ENCODE data around the gene ZNF124. TPM values are rescaled to one million over a fixed set of nuclear protein-coding genes. Genes with fewer than 3 reads are reported as not detected.

The ZNF124 gene
- total and polyA plus RNA-seq, 2 of the 13 experiments (the other 11 are each of a cell fraction or from before 2014, with no cell fraction given), result 9.7 to 134 TPM

GRCh38 chr1:247218121-247218651 is 46.4 kb upstream of the ZNF124 start:
- Histone ChIP-seq H3K4me2 (ENCODE audit: low read depth, low read length) (no peak overlapping the region), H2AFZ (ENCODE audit: low read length) (no peak overlapping the region), H3K36me3 (replicated peaks in 1 of 2; ENCODE audit: control insufficient read depth in 1 of 2, insufficient read depth in 2 of 2, low read length in 2 of 2) (no peaks in the 10 kb centered on the region), H3K9me3 (ENCODE audit: low read length) (no peaks in the 10 kb centered on the region), H3K4me3 (replicated peaks in 1 of 3; ENCODE audit: insufficient read depth in 1 of 3, low read depth in 2 of 3, low read length in 3 of 3) (no peak overlapping the region), H3K79me2 (ENCODE audit: insufficient read depth, low read length) (no peaks in the 10 kb centered on the region), H3K9ac (ENCODE audit: insufficient read depth, low read depth, low read length) (no peak overlapping the region), H3K4me1 (ENCODE audit: insufficient read depth, low read length) (no peaks in the 10 kb centered on the region), H3K27me3 (ENCODE audit: control insufficient read depth in 1 of 2, insufficient read depth in 2 of 2, low read length in 2 of 2) (peaks cover 0 to 19% of the 10 kb centered on the region in 2 experiments; a peak in 1 of 5 replicates), H3K27ac (ENCODE audit: extremely low read length, insufficient read depth, low read length) (no peak overlapping the region), H4K20me1 (ENCODE audit: insufficient read depth, low read length) (no peaks in the 10 kb centered on the region)
- DNase-seq (ENCODE audit: low spot score) (no peak), ATAC-seq (no peak), FAIRE-seq (no peak)
- WGBS (ENCODE audit: low lambda C conversion rate), result 34% methylated on average over 5 of the region's 6 CpGs
- TF ChIP-seq SNAI1 (CRISPR knock-in tag; IDR thresholded peaks at IDR 0.05; ENCODE audit: borderline replicate concordance) (no peak), SNAPC2 (CRISPR knock-in tag; IDR thresholded peaks at IDR 0.05) (no peak), ZNF563 (CRISPR knock-in tag; IDR thresholded peaks at IDR 0.05) (no peak), KDM5B (CRISPR knock-in tag; IDR thresholded peaks at IDR 0.05; ENCODE audit: borderline replicate concordance) (no peak), ZNF329 (CRISPR knock-in tag; IDR thresholded peaks at IDR 0.05; ENCODE audit: low read depth) (no peak), ZNF547 (CRISPR knock-in tag; IDR thresholded peaks at IDR 0.05) (no peak), ZFAT (CRISPR knock-in tag; conservative IDR thresholded peaks at IDR 0.05) (no peak), RBM22 (optimal IDR thresholded peaks at IDR 0.05; ENCODE audit: low read length) (no peak), ZNF331 (CRISPR knock-in tag; IDR thresholded peaks at IDR 0.05) (no peak), NFIC (IDR thresholded peaks at IDR 0.05; ENCODE audit: low read length) (no peak), AHR (CRISPR knock-in tag; IDR thresholded peaks at IDR 0.05) (no peak), CEBPG (CRISPR knock-in tag; IDR thresholded peaks at IDR 0.05) (no peak), XRCC5 (optimal IDR thresholded peaks at IDR 0.05; ENCODE audit: low read length) (no peak), ZNF256 (CRISPR knock-in tag; conservative IDR thresholded peaks at IDR 0.05) (no peak)
- ChIA-PET CTCF (ENCODE audit: low intra/inter-chr PET ratio, low total read pairs) (no interaction called here), POLR2A (no interaction called here)
- in situ Hi-C loops (cut with HindIII; ENCODE audit: extremely low pct_ligation_motif_present, low pct_unique_long_range_greater_than_20kb), result no loop called here
- no TSS peak for BruUV-seq (replicated peaks)
- intact Hi-C loops (cut with micrococcal nuclease; ENCODE audit: unreplicated experiment), result no loop called here

Data from HepG2 (cell line).